ENCODE results near the gene U2AF2. TPM values are rescaled to one million over a fixed set of nuclear protein-coding genes. Genes with fewer than 3 reads are reported as not detected.

Gene U2AF2
- total and polyA plus RNA-seq, 2 experiments from 2014 or later, result 73.1 to 233 TPM

DNA sequence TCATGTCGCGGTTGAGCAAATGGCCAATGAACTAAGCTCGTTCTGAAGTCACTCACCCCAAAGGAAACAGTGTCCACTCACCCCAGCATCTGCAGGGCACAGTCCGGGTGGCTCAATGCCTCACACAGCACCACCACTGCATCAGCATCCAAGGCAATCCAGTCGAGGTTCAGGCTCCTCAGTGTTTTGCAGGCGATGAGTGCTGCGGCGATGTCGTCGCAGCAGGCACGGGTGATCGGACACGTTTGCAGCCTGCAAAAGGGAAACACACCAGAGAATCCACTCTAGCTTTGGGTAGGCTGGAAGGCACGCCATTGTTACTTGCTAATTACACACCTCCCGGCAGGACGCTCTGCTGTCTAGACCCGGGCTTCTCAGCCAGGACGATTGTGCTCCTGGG, 56.9 kb downstream of the U2AF2 start (continued):
- no peak for TF ChIP-seq REST (IDR thresholded peaks at IDR 0.05; ENCODE audit: unreplicated experiment)
- no peak for TF ChIP-seq STAT1 (IDR thresholded peaks at IDR 0.05; ENCODE audit: unreplicated experiment)

DNA sequence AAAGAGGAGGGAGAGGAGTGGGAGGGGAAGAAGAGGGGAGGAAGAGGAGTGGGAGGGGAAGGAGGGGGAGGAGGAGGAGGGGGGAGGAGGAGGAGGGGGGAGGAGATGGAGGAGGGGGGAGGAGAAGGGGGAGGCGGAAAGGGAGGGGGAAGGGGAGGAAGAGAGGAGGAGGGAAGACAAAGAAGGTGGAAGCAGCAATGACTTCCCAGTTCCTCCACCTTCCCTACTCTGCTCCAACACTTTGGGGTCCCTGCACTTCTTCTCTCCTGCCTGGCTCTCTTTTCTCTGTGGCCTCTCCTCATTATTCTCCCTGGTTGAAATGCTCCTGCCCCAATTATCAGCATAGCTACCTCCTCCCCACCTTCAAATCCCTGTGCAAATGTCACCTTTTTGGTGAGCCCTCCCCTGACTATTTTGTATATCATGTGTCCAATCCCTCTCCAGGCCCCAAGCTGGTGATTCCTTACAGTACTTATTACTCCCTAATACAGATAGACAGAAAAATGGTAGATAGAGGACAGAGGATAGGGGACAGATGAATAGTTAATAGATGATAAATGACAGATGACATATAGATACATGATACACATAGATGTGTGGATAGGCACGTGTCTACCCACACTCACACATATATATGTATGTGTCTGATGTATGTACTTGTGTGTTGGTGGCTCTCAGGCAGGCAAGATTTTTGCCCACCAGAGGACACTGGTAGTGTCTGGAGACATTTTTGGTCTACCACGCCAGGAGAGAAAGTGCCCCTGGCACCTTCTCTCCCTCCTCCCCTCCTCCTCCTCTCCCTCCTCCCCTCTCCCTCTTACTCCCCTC, 58.2 kb downstream of the U2AF2 start:
- no peak overlapping the region for H3K4me3 ChIP-seq
- peaks cover 3% of the 10 kb centered on the region; the same call in 1 of the 2 replicates for H3K36me3 ChIP-seq (ENCODE audit: insufficient read depth)
- H3K27ac ChIP-seq (ENCODE audit: low read depth), result no peak overlapping the region
- no peaks in the 10 kb centered on the region for H3K4me1 ChIP-seq (ENCODE audit: insufficient read depth)
- H2AFZ ChIP-seq, result no peak overlapping the region
- peaks cover 29% of the 10 kb centered on the region for H3K27me3 Mint-ChIP-seq (ENCODE audit: insufficient read depth, low read depth, poor library complexity)
- no peaks in the 10 kb centered on the region for H4K20me1 ChIP-seq (replicated peaks; ENCODE audit: insufficient read depth)
- H3F3A ChIP-seq (replicated peaks; ENCODE audit: low read depth), result no peaks in the 10 kb centered on the region
- H3K4me3 Mint-ChIP-seq, result no peak overlapping the region
- DNase-seq (ENCODE audit: low spot score) (no peak), ATAC-seq (no peak)
- no peaks in the 10 kb centered on the region for H3K4me1 Mint-ChIP-seq
- no peaks in the 10 kb centered on the region for H3K79me2 ChIP-seq (replicated peaks; ENCODE audit: insufficient read depth)
- peaks cover 44% of the 10 kb centered on the region for H3K36me3 Mint-ChIP-seq (ENCODE audit: low read depth)
- H3K4me2 ChIP-seq, result no peak overlapping the region
- no peaks in the 10 kb centered on the region for H3K9me2 ChIP-seq (ENCODE audit: insufficient read depth)
- H3K9me3 Mint-ChIP-seq, result peaks cover 94% of the 10 kb centered on the region
- H3K27ac Mint-ChIP-seq, result no peak overlapping the region
- no peaks in the 10 kb centered on the region; the same call in 1 of the 2 replicates for H3K27me3 ChIP-seq (ENCODE audit: insufficient read depth)
- TF ChIP-seq NANOG (IDR thresholded peaks at IDR 0.05; ENCODE audit: borderline replicate concordance) (no peak), REST (IDR thresholded peaks at IDR 0.05; ENCODE audit: unreplicated experiment) (no peak), CTCF (conservative IDR thresholded peaks at IDR 0.05; ENCODE audit: low read depth in 2 of 2) (no peak), CREB1 (CRISPR knock-in tag; IDR thresholded peaks at IDR 0.05; ENCODE audit: low read depth) (no peak), ZNF462 (CRISPR knock-in tag; IDR thresholded peaks at IDR 0.05) (no peak), POLR2AphosphoS5 (IDR thresholded peaks at IDR 0.05; ENCODE audit: low read depth) (no peak)

All from GM23338 (cell line).